Adrenal gland (tissue), 12 donors: ENCODE data around the gene CHD1. TPM values are rescaled to one million over a fixed set of nuclear protein-coding genes. Genes with fewer than 3 reads are reported as not detected.

ENCODE experiments used
- DNase-seq, 7 donors: peaks; one replicate each; pipeline ENCODE4 v3.0.0-alpha.2; 2019 to 2020
- H3K27ac ChIP-seq, 5 donors: fragments of 200-600 bp; sonication (generic) in 4 of 5; 1 replicate in 3 of 5; 2 replicates in 2 of 5; pipeline versions ENCODE4 v1.5.1 to v1.8.0; 2016 to 2020; ENCODE audit warnings: mild to moderate bottlenecking in 1 of 5
- H3K27me3 ChIP-seq: fragments of 200-600 bp; 2 replicates; pipeline ENCODE4 v1.8.0; 2021
- H3K36me3 ChIP-seq, 2 donors: fragments of 200-600 bp; replicated peaks in 1 of 2; 1 replicate in 1 of 2; 2 replicates in 1 of 2; pipeline versions ENCODE4 v1.5.1 to v1.8.0; 2018 to 2022
- H3K4me1 ChIP-seq, 2 donors: fragments of 200-600 bp; replicated peaks in 1 of 2; 1 replicate in 1 of 2; 2 replicates in 1 of 2; pipeline versions ENCODE4 v1.5.1 to v1.8.0; 2018 to 2021
- H3K4me3 ChIP-seq, 4 donors: fragments of 200-600 bp; sonication (generic) in 3 of 4; one replicate each; pipeline ENCODE4 v1.5.1; 2016 to 2018
- H3K9me3 ChIP-seq, 3 donors: fragments of 200-600 bp; sonication (generic) in 1 of 3; replicated peaks in 1 of 3; 1 replicate in 2 of 3; 2 replicates in 1 of 3; pipeline versions ENCODE4 v1.5.1 to v1.8.0; 2016 to 2021
- POLR2A ChIP-seq, 2 donors: fragments of 450-650 bp; IDR thresholded peaks; one replicate each; pipeline ENCODE4 v1.6.1; 2017; ENCODE audit warnings: antibody characterized with exemption in 2 of 2, mild to moderate bottlenecking in 2 of 2, moderate library complexity in 1 of 2
- WGBS, 4 donors: extraction: QIAGEN DNeasy Blood & Tissue Kit in 2 of 4; methylation state at CpG; one replicate each; pipeline versions ENCODE4 v1.1.5 to v1.1.7; 2013 to 2017; 5-methylcytosine and 5-hydroxymethylcytosine counted together
- intact Hi-C, 2 donors: fragments of 100-400 bp; cut with DNase I; formaldehyde crosslinking; loops; one replicate each; pipeline versions ENCODE4 v1.14.1 to v1.15.0; 2022 to 2023
- polyA plus RNA-seq, 3 donors: library from polyadenylated mRNA; stranded (reverse); fragments of 200-250 nt in 2 of 3; fragments of 350-450 nt in 1 of 3; fragmentation: Illumina TruSeq in 1 of 3; extraction: RNeasy Lipid Tissue Mini Kit (QIAGEN cat#74804) in 1 of 3; gene quantifications; one replicate each; pipeline ENCODE4 v1.2.3, GENCODE V29; 2013 to 2014
- small RNA-seq, 2 donors: library from RNA; depleted of rRNA; stranded (forward); fragments of <200 nt; gene quantifications; one replicate each; pipeline ENCODE3, GENCODE V24; 2016
- total RNA-seq, 9 donors: library from RNA; depleted of rRNA in 4 of 9; stranded (reverse); fragments of >200 nt in 4 of 9; fragments of 120-200 nt in 1 of 9; fragmentation: NEBNext Ultra II Directional in 1 of 9; extraction: Animal tissue kit (Norgen Biotek cat#: 25700) in 1 of 9; gene quantifications; one replicate each; pipeline versions ENCODE4 v1.1.0 to v1.2.4, GENCODE V29; 2013 to 2023
- TF ChIP-seq, protein P1 (sequence below), 6 experiments: fragments of 450-650 bp in 4 of 6; fragments of 200-600 bp in 2 of 6; sonication (generic) in 1 of 6; IDR thresholded peaks; 1 replicate in 5 of 6; 2 replicates in 1 of 6; pipeline versions ENCODE4 v1.5.1 to v1.8.0; 2016 to 2021; ENCODE audit warnings: antibody characterized with exemption in 6 of 6, mild to moderate bottlenecking in 2 of 6, moderate library complexity in 1 of 6
- donor health status: healthy with polysubstance abuse.
- donor health status: Bipolar disorder and iron deficiency.
- donor health status: DM: yes; HTN: yes; CAD: no.
- donor health status: DM: no; HTN: no; CAD: no.
- donor health status: DM: no; HTN: no; CAD: no.
- donor health status: DM: yes; HTN: yes; CAD: no.

The CHD1 gene
- total and polyA plus RNA-seq, 12 donors = 16.0 to 64.9 (median 27.9) TPM

- DNase-seq = no peak
- Histone ChIP-seq H3K9me3 (peaks cover 0 to 8% (median 7%) of the 10 kb centered on the region in 3 donors), H3K27ac (no peak overlapping the region), H3K4me3 (no peak overlapping the region), H3K36me3 (no peaks in the 10 kb centered on the region), H3K4me1 (no peaks in the 10 kb centered on the region), H3K27me3 (no peaks in the 10 kb centered on the region)
- TF ChIP-seq, protein P1, sequence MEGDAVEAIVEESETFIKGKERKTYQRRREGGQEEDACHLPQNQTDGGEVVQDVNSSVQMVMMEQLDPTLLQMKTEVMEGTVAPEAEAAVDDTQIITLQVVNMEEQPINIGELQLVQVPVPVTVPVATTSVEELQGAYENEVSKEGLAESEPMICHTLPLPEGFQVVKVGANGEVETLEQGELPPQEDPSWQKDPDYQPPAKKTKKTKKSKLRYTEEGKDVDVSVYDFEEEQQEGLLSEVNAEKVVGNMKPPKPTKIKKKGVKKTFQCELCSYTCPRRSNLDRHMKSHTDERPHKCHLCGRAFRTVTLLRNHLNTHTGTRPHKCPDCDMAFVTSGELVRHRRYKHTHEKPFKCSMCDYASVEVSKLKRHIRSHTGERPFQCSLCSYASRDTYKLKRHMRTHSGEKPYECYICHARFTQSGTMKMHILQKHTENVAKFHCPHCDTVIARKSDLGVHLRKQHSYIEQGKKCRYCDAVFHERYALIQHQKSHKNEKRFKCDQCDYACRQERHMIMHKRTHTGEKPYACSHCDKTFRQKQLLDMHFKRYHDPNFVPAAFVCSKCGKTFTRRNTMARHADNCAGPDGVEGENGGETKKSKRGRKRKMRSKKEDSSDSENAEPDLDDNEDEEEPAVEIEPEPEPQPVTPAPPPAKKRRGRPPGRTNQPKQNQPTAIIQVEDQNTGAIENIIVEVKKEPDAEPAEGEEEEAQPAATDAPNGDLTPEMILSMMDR (IDR thresholded peaks at IDR 0.05) = no peak
- no peak for TF ChIP-seq POLR2A (IDR thresholded peaks at IDR 0.05)
- intact Hi-C loops = no loop called here
- WGBS, 4 donors = 38 to 55% (median 45%) methylated on average over 2 of the region's 2 CpGs
These were observed 118.6 kb downstream of the CHD1 start for GRCh38 chr5:98810206-98810605.

- Histone ChIP-seq H3K27ac (no peak overlapping the region), H3K4me1 (no peaks in the 10 kb centered on the region), H3K27me3 (no peaks in the 10 kb centered on the region), H3K9me3 (peaks cover 0 to 8% (median 7%) of the 10 kb centered on the region in 3 donors), H3K36me3 (no peaks in the 10 kb centered on the region), H3K4me3 (no peak overlapping the region)
- no peak for DNase-seq
- TF ChIP-seq, protein P1 (IDR thresholded peaks at IDR 0.05) = no peak
- TF ChIP-seq POLR2A (IDR thresholded peaks at IDR 0.05) = no peak
- intact Hi-C loops = no loop called here
These were observed 121.0 kb downstream of the CHD1 start for GRCh38 chr5:98807806-98808205.

DNA sequence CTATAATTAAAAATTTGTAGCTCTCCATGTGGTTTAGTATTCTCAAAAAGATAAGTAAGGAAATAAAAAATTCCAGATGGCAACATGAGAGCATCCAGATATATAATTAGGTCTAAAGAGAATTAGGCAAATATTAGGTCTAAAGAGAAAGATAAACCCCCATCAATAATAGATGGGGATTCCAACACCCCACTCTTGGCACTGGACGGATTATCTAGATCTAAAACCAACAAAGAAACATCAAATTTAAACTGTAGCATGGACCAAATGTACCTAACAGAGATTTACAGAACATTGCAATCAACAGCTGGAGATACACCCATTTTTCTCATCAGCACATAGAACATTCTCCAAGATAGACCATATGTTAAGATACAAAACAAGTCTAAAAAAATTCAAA lies 123.7 kb downstream of the CHD1 start:
- Histone ChIP-seq H3K9me3 (peaks cover 0 to 8% (median 7%) of the 10 kb centered on the region in 3 donors), H3K4me1 (no peaks in the 10 kb centered on the region), H3K27ac (no peak overlapping the region), H3K4me3 (no peak overlapping the region), H3K36me3 (no peaks in the 10 kb centered on the region), H3K27me3 (no peaks in the 10 kb centered on the region)
- intact Hi-C loops = no loop called here
- WGBS, 4 donors = 0 to 42% (median 0%) methylated on average over 1 of the region's 1 CpG
- TF ChIP-seq, protein P1 (IDR thresholded peaks at IDR 0.05) = no peak
- no peak for TF ChIP-seq POLR2A (IDR thresholded peaks at IDR 0.05)
- DNase-seq = no peak

GRCh38 chr5:98804066-98804465 lies 124.7 kb downstream of the CHD1 start:
- intact Hi-C loops = no loop called here
- 89 to 97% (median 95%) methylated on average over 2 of the region's 2 CpGs for WGBS, 4 donors

More at GRCh38 chr5:98804066-98804465, 124.7 kb downstream of the CHD1 start:
- Histone ChIP-seq H3K9me3 (peaks cover 0 to 8% (median 7%) of the 10 kb centered on the region in 3 donors), H3K27me3 (no peaks in the 10 kb centered on the region), H3K4me1 (no peaks in the 10 kb centered on the region), H3K27ac (no peak overlapping the region), H3K36me3 (no peaks in the 10 kb centered on the region), H3K4me3 (no peak overlapping the region)
- TF ChIP-seq, protein P1 (IDR thresholded peaks at IDR 0.05) = no peak
- no peak for TF ChIP-seq POLR2A (IDR thresholded peaks at IDR 0.05)
- no peak for DNase-seq

Small RNA genes lying within 50 kb of the gene (small RNA-seq; reads per million reads assigned to genes)
- 0 reads per million in 2 donors for gene RF00019
- gene RNU6-402P = 0 reads per million in 2 donors

Other genes starting within 250 kb of the CHD1 start
- 10 to 100 TPM in 5 of 9 donors, 1 to 10 TPM in 4; 7.1 to 14.4 (median 10.6) TPM for gene RGMB, start 155.3 kb downstream of the CHD1 start, total RNA-seq
- 1 to 10 TPM; 1.0 to 8.0 (median 1.8) TPM for gene RGMB, start 155.3 kb downstream of the CHD1 start, polyA plus RNA-seq